Breast epithelium (tissue), 4 donors: ENCODE measurements around the gene NSL1. TPM values are rescaled to one million over a fixed set of nuclear protein-coding genes. Genes with fewer than 3 reads are reported as not detected.

Source experiments
- DNase-seq, 2 donors: peaks; one replicate each; pipeline ENCODE4 v3.0.0-alpha.2; 2019; ENCODE audit warnings: low spot score in 2 of 2
- H3K27ac ChIP-seq, 2 donors: fragments of 200-600 bp; sonication (generic) in 1 of 2; one replicate each; pipeline ENCODE4 v1.5.1; 2016 to 2019; ENCODE audit warnings: mild to moderate bottlenecking in 1 of 2
- H3K27me3 ChIP-seq, 2 donors: fragments of 200-600 bp; sonication (generic) in 1 of 2; one replicate each; pipeline versions ENCODE4 v1.5.1 to v1.6.0; 2017 to 2019; ENCODE audit warnings: control low read depth in 1 of 2, mild to moderate bottlenecking in 1 of 2
- H3K36me3 ChIP-seq: fragments of 200-600 bp; one replicate; pipeline ENCODE4 v1.5.1; 2019
- H3K4me1 ChIP-seq, 2 donors: fragments of 200-600 bp; sonication (generic); one replicate each; pipeline ENCODE4 v1.5.1; 2016 to 2019; ENCODE audit warnings: control low read depth in 1 of 2
- H3K4me3 ChIP-seq, 3 donors: fragments of 200-600 bp; sonication (generic); 1 replicate in 2 of 3; 2 replicates in 1 of 3; pipeline ENCODE4 v1.5.1; 2016 to 2019; ENCODE audit warnings: mild to moderate bottlenecking in 3 of 3, moderate library complexity in 2 of 3
- H3K9me3 ChIP-seq, 2 donors: fragments of 200-600 bp; sonication (generic) in 1 of 2; one replicate each; pipeline ENCODE4 v1.5.1; 2016 to 2019; ENCODE audit warnings: control low read depth in 1 of 2
- CTCF ChIP-seq, 3 donors: fragments of 450-650 bp; IDR thresholded peaks; one replicate each; pipeline ENCODE4 v1.5.1; 2016 to 2017; ENCODE audit warnings: antibody characterized with exemption in 3 of 3, mild to moderate bottlenecking in 3 of 3, moderate library complexity in 3 of 3
- POLR2A ChIP-seq: fragments of 450-650 bp; IDR thresholded peaks from one replicate; pipeline ENCODE4 v1.6.1; 2016; ENCODE audit warnings: antibody characterized with exemption, mild to moderate bottlenecking, moderate library complexity
- POLR2AphosphoS5 ChIP-seq, 3 donors: sonication (generic); formaldehyde crosslinking; IDR thresholded peaks; one replicate each; pipeline ENCODE4 v1.6.1; 2017; ENCODE audit warnings: antibody characterized with exemption in 3 of 3
- intact Hi-C: fragments of 100-400 bp; cut with DNase I; formaldehyde crosslinking; loops from one replicate; pipeline ENCODE4 v1.15.1; 2023; ENCODE audit warnings: low total_unique reads
- total RNA-seq, 3 donors: library from RNA; depleted of rRNA; stranded (reverse); fragments of >200 nt; gene quantifications; one replicate each; pipeline ENCODE4 v1.1.0, GENCODE V29; 2016

The NSL1 gene
- total RNA-seq, 3 donors from 2014 or later = 28.5 to 47.5 (median 44.6) TPM

- TF ChIP-seq CTCF (IDR thresholded peaks at IDR 0.05) (no peak), POLR2A (no peak), POLR2AphosphoS5 (IDR thresholded peaks at IDR 0.05) (no peak)
- no peak for DNase-seq
- Histone ChIP-seq H3K36me3 (no peaks in the 10 kb centered on the region), H3K4me1 (no peaks in the 10 kb centered on the region), H3K27me3 (no peaks in the 10 kb centered on the region), H3K27ac (no peak overlapping the region), H3K4me3 (no peak overlapping the region), H3K9me3 (no peaks in the 10 kb centered on the region)
- intact Hi-C loops = no loop called here
Observed at GRCh38 chr1:212819726-212820125, 28.1 kb upstream of the NSL1 start.

- Histone ChIP-seq H3K4me1 (no peaks in the 10 kb centered on the region), H3K27ac (no peak overlapping the region), H3K27me3 (no peaks in the 10 kb centered on the region), H3K4me3 (no peak overlapping the region), H3K9me3 (no peaks in the 10 kb centered on the region), H3K36me3 (no peaks in the 10 kb centered on the region)
- no peak for DNase-seq
- no peak for TF ChIP-seq POLR2A
- TF ChIP-seq CTCF (IDR thresholded peaks at IDR 0.05) = no peak
- TF ChIP-seq POLR2AphosphoS5 (IDR thresholded peaks at IDR 0.05) = no peak
- intact Hi-C loops = no loop called here
Observed at GRCh38 chr1:212816567-212817278, 25.1 kb upstream of the NSL1 start.

GRCh38 chr1:212814537-212815334 lies 23.2 kb upstream of the NSL1 start:
- Histone ChIP-seq H3K4me1 (no peaks in the 10 kb centered on the region), H3K27ac (no peak overlapping the region), H3K36me3 (no peaks in the 10 kb centered on the region), H3K27me3 (no peaks in the 10 kb centered on the region), H3K9me3 (no peaks in the 10 kb centered on the region), H3K4me3 (no peak overlapping the region)
- intact Hi-C loops = no loop called here
- DNase-seq = no peak
- TF ChIP-seq CTCF (IDR thresholded peaks at IDR 0.05) (no peak), POLR2A (no peak), POLR2AphosphoS5 (IDR thresholded peaks at IDR 0.05) (no peak)

GRCh38 chr1:212805767-212806166 lies 14.2 kb upstream of the NSL1 start:
- no peak for TF ChIP-seq CTCF (IDR thresholded peaks at IDR 0.05)
- TF ChIP-seq POLR2A = no peak
- no peak for TF ChIP-seq POLR2AphosphoS5 (IDR thresholded peaks at IDR 0.05)
- intact Hi-C loops = no loop called here
- H3K36me3 ChIP-seq = no peaks in the 10 kb centered on the region
- H3K27ac ChIP-seq = no peak overlapping the region
- H3K9me3 ChIP-seq = no peaks in the 10 kb centered on the region
- DNase-seq = no peak
- no peaks in the 10 kb centered on the region for H3K4me1 ChIP-seq
- H3K4me3 ChIP-seq = no peak overlapping the region
- H3K27me3 ChIP-seq = no peaks in the 10 kb centered on the region

GRCh38 chr1:212797681-212798080 lies 6.1 kb upstream of the NSL1 start:
- Histone ChIP-seq H3K4me1 (no peaks in the 10 kb centered on the region), H3K27ac (no peak overlapping the region), H3K4me3 (no peak overlapping the region), H3K9me3 (no peaks in the 10 kb centered on the region), H3K36me3 (no peaks in the 10 kb centered on the region), H3K27me3 (no peaks in the 10 kb centered on the region)
- intact Hi-C loops = no loop called here
- DNase-seq = no peak
- no peak for TF ChIP-seq POLR2A
- no peak for TF ChIP-seq POLR2AphosphoS5 (IDR thresholded peaks at IDR 0.05)
- TF ChIP-seq CTCF (IDR thresholded peaks at IDR 0.05) = no peak
